GM18502 (cell line): ENCODE measurements around the gene HTT.

Source experiments
- ATAC-seq: cut with Tn5 transposase; IDR thresholded peaks from one replicate; pipeline ENCODE4 v1.9.1; 2021; ENCODE audit warnings: mild to moderate bottlenecking; ENCODE audit not compliant: unreplicated experiment, poor library complexity

HTT gene

GRCh38 chr4:3283916-3284315 lies 209.4 kb downstream of the HTT start:
- no peak for ATAC-seq

GRCh38 chr4:3284734-3285557 lies 210.5 kb downstream of the HTT start:
- ATAC-seq: no peak

- peak; percentile 96 for ATAC-seq
Observed at GRCh38 chr4:3285558-3286334, 211.3 kb downstream of the HTT start.

GRCh38 chr4:3286335-3287175 lies 212.1 kb downstream of the HTT start:
- ATAC-seq: no peak

- ATAC-seq: no peak
Observed at GRCh38 chr4:3287271-3287971, 212.9 kb downstream of the HTT start.

GRCh38 chr4:3287972-3288570 lies 213.6 kb downstream of the HTT start:
- ATAC-seq: no peak

GRCh38 chr4:3288571-3289094 lies 214.2 kb downstream of the HTT start:
- ATAC-seq: no peak

GRCh38 chr4:3290476-3290875 lies 216.0 kb downstream of the HTT start:
- no peak for ATAC-seq

- ATAC-seq: no peak
Observed at GRCh38 chr4:3290889-3291321, 216.4 kb downstream of the HTT start.

GRCh38 chr4:3291411-3291968 lies 217.0 kb downstream of the HTT start:
- no peak for ATAC-seq

GRCh38 chr4:3291969-3292570 lies 217.6 kb downstream of the HTT start:
- peak; percentile 26 for ATAC-seq

GRCh38 chr4:3292571-3293400 lies 218.3 kb downstream of the HTT start, which contains the start of gene RGS12:
RGS12 (plus strand) TSS chr4:3293021; CDS start chr4:3316171, 23,150 bp downstream.
- peak; percentile 91 for ATAC-seq
